HCEC 1CT (cell line): ENCODE results near the gene PPP3CA.
A peak's percentile ranks its signal among the peaks of the same experiment; 100 is the strongest.

Experiments
- DNase-seq: peaks from one replicate; pipeline ENCODE4 v3.0.0-alpha.2; 2017

PPP3CA gene

GRCh38 chr4:101169044-101170014 lies 178.0 kb downstream of the PPP3CA start:
- peak; percentile 60 for DNase-seq

- DNase-seq, result no peak
Observed at GRCh38 chr4:101163936-101164335, 183.4 kb downstream of the PPP3CA start.

GRCh38 chr4:101162990-101163380 lies 184.3 kb downstream of the PPP3CA start:
- no peak for DNase-seq

- no peak for DNase-seq
Observed at GRCh38 chr4:101160792-101161592, 186.3 kb downstream of the PPP3CA start.

GRCh38 chr4:101158507-101158906 lies 188.8 kb downstream of the PPP3CA start:
- no peak for DNase-seq

- no peak for DNase-seq
Observed at GRCh38 chr4:101158134-101158482, 189.2 kb downstream of the PPP3CA start.

- no peak for DNase-seq
Observed at GRCh38 chr4:101157415-101158133, 189.8 kb downstream of the PPP3CA start.

- DNase-seq, result no peak
Observed at GRCh38 chr4:101156619-101157310, 190.6 kb downstream of the PPP3CA start.

GRCh38 chr4:101155945-101156344 lies 191.4 kb downstream of the PPP3CA start:
- no peak for DNase-seq

- peak; percentile 42 for DNase-seq
Observed at GRCh38 chr4:101155368-101155767, 192.0 kb downstream of the PPP3CA start.

- DNase-seq, result no peak
Observed at GRCh38 chr4:101153653-101154052, 193.7 kb downstream of the PPP3CA start.

- no peak for DNase-seq
Observed at GRCh38 chr4:101152521-101152920, 194.8 kb downstream of the PPP3CA start.

- no peak for DNase-seq
Observed at GRCh38 chr4:101148551-101148950, 198.8 kb downstream of the PPP3CA start.

- DNase-seq, result no peak
Observed at GRCh38 chr4:101147283-101147682, 200.0 kb downstream of the PPP3CA start.

GRCh38 chr4:101145021-101145420 lies 202.3 kb downstream of the PPP3CA start:
- DNase-seq, result no peak

GRCh38 chr4:101142259-101142658 lies 205.1 kb downstream of the PPP3CA start:
- no peak for DNase-seq

GRCh38 chr4:101141855-101142254 lies 205.5 kb downstream of the PPP3CA start:
- DNase-seq, result no peak

- no peak for DNase-seq
Observed at GRCh38 chr4:101141230-101141629, 206.1 kb downstream of the PPP3CA start.

- no peak for DNase-seq
Observed at GRCh38 chr4:101140228-101140627, 207.1 kb downstream of the PPP3CA start.

- no peak for DNase-seq
Observed at GRCh38 chr4:101136373-101137370, 210.7 kb downstream of the PPP3CA start.

GRCh38 chr4:101135371-101136010 lies 211.8 kb downstream of the PPP3CA start:
- DNase-seq, result no peak
